Pons (tissue), 1 donor: ENCODE results near the gene UBE3C.
A peak's percentile ranks its signal among the peaks of the same experiment; 100 is the strongest.
"Not testable (repeated sequence)": the region's sequence is repeated elsewhere in the genome, so short reads cannot be mapped to it uniquely, and the experiment has no call there.

Experiments
- DNase-seq: peaks from one replicate; pipeline ENCODE4 v3.0.0-alpha.2; 2016; ENCODE audit warnings: low spot score

Gene UBE3C

DNA sequence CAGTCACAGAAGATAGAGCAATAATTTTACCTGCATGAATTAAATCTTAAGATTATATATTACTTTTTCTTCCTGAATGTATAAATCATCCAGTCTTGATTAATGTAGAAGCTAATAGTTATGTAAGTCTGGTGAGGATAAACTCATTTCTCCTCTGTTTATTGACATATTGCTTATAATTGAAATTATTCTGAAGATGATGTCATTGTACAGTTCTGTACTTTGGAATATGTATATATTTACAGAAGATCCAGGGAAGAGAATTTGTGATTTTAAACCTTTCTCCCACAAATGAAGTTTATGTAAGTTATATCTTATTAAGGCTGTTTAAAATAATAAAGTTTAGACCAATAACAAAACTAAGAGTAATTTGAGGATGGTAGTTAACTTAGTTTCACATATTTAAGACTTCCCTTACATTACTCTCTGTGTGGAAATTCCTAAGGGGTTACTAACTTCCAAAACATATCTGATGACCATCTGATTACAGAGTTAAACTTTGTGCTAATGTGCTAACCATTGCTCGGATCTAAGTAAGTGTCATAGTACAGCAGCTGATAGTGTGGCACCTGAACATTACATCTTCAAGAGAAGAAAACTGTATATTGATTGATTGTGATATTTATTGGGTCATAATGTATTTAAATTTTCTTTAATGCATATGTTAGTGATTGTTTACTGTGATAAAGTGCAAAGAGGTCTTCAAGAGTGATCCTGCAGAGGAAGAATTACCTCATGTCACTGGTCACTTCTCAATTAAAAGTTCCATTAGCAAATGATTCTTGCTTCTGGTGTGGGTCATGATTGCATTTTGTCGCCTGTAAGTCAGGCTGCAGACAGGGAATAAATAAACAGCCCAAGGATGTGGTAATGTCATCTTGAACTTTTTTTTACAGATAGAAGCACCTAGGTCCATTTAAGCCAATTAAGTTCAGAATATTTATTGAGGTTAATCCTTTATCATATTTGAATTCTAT, 96.9 kb downstream of the UBE3C start:
- no peak for DNase-seq

DNA sequence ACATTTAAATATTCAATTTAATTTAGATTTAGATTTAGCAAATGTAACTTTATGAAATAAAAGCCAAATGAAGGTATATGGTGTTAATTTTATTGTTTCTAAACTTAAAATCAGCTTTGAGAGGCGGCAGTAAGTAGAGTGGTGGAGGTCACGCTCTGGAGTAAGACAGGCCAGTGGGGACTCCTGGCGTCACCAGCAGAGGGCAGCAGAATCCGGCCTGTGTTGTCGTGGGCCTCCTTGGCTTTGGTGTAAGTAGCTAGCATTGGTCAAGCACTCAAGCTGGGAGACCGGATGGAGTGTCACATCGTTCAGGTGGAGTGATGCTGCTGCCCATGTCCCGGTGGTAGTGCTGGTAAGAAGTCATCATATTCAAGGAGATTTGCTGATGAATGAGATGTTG, 99.4 kb downstream of the UBE3C start:
- no peak for DNase-seq

DNA sequence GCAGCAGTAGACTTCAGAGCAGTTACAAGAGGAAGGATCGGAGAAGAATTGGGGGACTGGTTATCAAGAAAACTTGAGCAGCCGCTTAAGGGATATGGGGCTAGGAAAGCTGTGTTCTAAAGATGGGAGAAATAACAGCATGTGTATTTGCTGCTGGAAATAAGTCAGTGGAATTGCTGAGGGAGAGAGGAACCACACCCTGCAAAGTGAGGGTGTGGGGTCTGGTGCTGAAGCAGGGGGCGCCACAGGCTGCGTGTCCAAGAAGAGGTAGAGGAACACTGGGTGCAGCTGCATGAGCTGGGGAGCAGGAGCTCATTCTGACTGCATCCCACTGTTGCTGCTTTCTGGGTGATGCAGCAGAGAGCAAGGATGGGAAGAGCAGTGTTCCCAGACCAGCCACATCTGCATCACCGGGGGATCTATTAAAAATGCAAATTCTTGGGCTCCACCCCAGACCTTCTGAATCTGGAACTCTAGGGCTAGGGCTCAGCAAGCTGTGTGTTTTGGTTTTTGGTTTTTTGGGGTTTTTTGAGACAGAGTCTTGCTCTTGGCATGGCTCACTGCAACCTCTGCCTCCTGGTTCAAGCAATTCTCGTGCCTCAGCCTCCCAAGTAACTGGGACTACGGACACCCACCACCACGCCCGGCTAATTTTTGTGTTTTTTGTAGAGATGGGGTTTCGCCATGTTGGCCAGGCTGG, 101.0 kb downstream of the UBE3C start:
- DNase-seq: no peak

DNA sequence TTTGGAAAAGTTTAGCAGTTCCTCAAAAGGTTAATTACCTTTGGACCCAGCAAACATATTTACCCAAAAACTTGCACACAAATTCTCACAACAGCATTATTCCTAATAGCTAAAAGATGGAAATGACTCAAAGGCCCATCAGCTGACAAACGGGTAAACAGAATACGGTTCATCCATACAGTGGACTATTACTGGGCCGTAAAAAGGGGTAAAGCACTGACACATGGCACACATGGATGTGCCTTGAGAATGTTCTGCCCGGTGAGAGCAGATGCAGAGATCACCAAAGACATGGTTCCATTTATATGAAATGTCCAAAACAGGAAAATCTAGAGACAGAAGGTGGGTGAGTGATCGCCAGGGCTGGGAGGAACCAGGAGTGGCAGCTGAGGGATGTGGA, 102.9 kb downstream of the UBE3C start:
- no peak for DNase-seq

DNA sequence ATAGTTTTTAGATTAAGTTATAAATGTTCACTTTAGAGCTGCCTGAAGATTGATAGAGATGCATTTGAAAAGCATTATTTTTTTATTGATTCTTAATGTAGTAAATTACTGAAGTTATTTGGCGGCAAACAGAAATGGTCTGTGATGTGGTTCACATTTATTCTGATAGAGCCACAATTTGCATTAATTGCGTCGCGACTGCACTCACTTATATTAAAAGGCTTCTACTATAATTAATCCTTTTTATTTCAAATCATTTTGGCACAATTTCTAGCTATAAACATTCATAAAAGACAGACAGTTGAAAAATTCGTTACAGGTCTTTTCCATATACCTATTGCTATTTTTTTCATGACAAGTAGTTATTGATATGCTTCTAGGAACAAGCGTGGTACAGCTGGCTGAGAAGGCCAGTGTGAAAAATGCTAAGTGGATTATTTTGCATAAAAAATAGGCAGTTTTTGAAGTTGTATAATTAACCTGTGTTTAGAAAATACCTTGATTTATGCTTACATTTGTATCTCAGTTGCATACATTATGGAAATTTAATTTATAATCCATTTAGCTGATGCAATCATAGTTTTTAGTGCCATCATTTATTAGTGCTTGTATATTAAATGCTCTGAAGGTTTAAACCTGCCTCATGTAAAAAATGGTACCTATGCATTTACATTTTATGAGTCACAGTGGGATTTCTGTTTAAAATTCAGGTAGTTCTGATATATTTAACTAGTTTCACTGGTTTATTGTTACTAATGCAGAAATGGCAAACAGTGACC, 106.0 kb downstream of the UBE3C start:
- no peak for DNase-seq

DNA sequence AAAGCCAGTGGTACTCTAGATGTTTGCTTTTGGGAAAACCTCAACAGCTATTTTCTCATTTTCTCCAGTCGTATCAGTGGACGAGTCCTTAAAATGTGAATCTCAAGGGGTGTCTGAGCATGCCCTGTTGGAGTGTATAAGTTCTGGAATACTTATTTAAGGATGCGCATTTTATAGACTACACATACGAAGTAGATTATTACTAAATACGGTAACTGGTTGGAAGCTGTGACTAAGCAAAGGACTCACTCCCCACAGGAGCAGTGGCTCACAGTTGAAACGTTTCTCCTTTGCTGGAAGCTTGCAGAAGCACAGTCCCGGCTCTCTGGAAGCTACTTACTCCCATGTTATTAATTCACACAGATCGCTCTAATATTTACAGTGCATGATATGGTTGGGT, 107.3 kb downstream of the UBE3C start:
- DNase-seq: no peak

DNA sequence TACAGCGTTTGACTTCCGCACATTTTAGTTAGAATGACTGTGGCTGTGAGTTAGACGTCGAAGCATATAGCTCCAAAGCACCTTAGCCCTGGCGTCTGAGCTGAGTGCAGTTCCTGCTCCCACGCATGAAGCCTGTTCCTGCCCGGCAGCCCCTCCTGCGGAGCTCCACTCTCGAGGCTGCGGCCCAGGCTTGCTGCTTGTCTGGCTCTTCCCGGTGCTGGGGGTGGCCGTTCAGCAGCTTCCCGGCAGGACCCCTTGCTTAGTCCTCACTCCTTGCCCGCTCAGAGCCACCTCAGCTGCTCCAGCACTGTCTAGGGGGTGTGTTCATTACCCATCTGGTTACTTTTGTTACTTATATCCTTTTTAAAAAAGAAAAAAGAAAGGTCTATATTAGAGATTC, 109.9 kb downstream of the UBE3C start:
- no peak for DNase-seq

DNA sequence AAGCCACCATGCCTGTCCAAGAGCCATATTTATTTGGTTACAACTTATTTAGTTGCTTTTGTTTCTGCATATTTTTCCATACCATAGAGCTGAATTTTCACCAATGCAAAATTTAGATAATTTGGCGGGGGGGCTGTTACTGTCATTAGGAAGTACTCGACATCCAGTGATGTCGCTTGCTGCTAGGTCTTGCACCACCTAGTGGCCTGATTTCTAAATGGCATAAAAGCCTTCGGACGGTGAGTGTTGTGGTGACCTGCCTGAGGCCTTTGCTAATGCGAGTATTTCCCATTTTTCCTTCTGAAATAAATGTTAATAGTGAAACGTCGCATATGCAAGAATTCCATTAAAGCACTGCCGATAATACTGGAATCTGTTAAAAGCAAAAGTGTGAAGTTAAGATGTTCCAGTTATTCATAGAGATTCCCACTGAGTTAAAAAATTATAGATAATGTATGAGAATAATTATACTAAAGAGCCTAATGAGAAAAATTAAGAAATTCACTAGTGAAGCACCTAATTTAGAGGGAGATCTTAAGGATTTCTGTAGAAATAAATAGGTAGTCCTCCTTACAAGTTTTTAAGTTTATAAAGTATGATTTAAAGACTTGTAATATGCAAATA, 112.0 kb downstream of the UBE3C start:
- DNase-seq: peak; percentile 54

DNA sequence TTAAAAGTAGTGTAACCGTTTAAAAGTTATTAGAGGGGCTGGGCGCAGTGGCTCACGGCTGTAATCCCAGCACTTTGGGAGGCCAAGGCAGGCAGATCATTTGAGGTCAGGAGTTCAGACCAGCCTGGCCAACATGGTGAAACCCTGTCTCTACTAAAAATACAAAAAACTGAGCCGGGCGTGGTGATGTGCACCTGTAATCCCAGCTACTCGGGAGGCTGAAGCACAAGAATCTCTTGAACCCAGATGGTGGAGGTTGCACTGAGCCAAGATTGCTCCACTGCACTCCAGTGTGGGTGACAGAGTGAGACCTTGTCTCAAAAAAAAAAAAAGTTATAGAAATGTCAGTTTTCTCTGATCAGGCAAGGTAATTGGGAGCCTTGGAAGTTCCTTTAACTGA, 113.1 kb downstream of the UBE3C start:
- not testable (repeated sequence) for DNase-seq

DNA sequence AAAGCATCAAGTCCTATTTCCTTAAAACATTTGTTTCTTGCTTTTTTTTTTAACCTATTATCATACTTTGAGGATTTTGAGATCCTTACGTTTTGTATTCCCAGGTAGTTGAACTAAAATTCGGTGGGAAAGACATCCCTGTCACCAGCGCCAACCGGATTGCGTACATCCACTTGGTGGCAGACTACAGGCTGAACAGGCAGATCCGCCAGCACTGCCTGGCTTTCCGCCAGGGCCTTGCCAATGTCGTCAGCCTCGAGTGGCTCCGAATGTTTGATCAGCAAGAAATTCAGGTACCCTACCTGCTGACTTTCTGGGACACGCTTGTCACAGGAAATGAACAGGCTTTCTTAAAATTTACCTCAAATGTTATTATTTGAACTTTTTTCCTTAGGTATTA, 115.1 kb downstream of the UBE3C start:
- peak; percentile 74 for DNase-seq

DNA sequence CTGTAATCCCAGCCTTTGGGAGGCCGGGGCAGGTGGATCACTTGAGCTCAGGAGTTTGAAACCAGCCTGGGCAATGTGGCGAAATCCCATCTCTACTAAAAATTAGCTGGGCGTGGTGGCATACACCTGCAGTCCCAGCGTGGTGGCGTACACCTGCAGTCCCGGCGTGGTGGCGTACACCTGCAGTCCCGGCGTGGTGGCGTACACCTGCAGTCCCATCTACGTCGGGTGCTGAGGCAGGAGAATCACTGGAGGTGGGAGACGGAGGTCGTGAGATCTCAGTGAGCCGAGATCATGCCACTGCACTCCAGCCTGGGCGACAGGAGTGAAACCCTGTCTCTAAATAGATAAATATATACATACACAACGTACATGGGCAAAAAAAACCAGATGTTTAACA, 116.1 kb downstream of the UBE3C start:
- DNase-seq: not testable (repeated sequence)

DNA sequence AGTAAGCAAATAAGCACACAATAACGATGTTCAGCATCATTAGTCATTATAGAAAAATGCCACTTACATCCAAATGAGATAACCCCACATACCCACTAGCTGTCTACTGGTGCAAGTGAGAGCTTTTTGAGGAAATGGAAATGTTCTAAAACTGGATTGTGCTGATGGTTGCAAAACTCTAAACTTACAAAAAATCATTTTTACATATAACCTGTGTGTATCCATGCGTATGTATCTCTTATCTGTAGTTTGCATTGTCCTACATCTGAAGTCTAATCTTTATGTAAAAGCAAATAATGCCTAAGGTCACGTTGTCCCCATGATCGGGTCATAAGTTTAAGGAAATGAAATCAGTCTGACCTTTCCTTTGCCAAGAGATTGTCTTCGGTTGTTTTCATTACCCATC, 116.5 kb downstream of the UBE3C start:
- DNase-seq: no peak

DNA sequence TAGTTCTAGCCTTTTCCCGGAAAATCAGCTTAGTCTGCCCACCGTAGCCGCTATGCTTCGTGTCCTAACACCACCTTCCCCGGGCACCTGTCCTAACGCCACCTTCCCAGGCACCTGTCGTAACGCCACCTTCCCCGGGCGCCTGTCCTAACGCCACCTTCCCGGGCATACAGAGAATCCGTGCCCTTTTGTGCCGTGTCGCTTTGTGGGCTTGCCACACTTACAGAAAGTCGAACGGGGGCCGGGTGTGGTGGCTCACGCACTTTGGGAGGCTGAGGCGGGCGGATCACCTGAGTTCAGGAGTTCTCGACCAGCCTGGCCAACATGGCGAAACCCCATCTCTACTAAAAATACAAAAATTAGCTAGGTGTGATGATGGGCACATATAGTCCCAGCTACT, 124.4 kb downstream of the UBE3C start:
- DNase-seq: no peak

DNA sequence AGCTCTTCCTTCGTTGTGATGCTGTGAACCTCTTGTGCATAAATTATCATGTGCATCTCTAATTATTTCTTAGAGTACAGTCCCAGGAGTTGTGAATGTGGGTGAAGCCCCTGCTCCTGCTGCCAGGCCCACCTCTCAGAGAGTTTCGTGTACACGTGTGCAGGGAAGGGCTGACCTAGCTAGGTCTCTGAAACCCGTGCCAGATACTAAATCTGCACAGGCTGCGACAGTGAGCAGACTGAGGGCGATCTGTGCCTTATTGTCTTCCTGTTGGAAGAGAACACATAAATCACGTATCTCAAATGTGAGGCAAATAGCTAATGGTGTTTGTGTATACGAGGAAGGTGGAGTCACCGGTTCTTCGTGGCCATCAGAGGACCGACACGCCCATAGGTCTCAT, 126.3 kb downstream of the UBE3C start:
- no peak for DNase-seq

DNA sequence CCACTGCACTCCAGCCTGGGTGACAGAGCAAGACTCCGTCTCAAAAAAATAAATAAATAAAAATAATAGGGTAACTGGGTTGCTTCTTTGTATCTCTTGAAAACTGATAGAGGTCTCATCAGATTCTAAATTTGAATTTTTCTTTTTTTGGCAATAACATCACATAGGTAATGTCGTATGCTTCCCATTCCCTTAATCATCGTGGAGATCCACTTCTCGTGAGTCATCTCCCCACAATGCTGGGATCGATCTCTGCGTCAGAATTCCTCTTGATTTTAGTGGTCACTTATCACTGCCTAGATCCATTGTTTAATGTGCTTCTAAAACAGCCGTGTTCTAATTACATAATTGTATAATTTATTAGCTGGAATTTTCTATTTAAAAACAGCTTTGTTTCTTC, 127.5 kb downstream of the UBE3C start:
- no peak for DNase-seq

DNA sequence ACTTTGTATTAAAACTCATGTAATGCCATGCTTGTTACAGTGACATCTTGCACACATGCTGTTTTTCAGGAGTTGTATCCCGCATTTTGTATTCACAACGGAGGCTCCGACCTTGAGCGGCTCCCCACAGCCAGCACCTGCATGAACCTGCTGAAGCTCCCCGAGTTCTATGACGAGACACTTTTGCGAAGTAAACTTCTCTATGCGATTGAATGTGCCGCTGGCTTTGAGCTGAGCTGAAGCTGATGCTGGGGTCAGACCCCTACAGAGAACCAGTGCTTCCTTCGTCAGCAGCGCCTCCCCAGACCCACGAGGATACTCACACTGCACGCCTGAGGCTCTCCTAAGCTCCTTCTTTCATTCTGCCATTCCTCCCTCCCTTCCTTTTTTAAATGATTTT, 128.8 kb downstream of the UBE3C start:
- no peak for DNase-seq

DNA sequence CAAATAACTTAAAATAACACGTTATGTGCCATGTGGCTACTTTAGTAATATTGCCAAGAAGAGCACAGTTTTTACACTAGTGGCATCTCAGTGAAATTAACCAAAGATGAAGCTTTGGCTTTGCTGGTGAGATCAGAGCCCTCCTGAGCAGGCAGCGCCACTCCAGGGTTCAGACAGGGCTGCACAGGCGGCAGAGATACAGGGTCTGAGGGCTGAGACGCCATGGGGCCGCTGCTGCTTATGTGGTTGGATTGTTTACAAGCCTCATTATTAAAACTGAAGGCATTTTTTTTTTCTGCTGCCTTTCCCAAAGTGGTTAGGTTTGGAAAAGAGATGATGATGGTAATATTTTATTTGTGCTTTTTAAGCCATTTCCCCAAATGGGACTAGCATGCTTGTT, 129.2 kb downstream of the UBE3C start:
- no peak for DNase-seq

DNA sequence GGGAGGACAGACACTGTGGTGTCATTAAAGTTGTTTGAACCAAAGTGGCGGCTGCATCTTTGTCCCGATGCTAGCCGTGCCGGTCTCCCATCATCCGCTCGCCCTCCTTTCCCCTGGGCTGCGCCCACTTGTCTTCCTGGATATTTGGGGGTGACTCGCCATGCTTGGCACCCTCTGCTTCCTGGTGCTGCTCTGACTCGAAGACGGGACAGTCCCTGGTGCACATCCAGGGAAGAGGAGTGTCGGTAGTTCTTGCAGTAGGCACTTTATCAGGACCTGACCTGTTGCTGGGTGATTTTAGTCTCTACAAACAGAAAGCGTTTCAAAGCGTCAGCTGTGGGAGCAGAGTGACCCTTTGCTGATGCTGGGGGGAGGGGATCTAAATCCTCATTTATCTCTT, 129.8 kb downstream of the UBE3C start:
- no peak for DNase-seq

DNA sequence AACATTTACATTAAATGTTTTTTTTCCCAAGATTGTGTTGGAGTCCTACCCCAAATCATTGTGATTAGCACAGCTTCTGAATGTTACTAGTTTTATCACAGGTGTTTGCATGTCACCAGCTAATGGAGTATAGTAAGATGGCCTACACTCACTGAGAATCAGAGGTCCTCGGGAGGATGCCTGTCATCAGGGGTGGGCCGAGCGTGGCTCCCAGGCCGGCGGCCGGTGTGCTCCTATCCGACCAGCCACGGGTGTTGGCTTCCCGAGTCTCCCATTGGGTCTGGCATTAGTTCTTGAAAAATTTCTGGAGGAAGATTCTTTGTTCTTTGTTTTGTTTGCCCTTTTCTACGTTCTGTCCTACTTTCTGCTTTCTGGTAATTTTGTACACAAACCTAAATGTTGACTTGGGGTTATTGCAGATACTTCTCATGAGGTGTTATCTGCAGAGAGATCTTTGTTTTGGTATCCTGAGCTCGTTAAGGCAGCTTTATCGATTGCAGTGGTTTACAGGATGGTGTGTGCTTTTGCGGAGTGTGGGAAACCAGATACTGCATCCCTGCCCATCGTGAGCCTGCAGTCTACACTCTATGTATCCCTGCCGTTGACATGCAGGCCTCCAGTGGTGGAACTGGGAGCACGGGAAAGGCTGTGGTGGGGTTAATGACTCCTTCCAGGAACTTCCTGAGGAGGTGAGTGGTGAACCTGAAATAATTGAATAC, 130.8 kb downstream of the UBE3C start:
- DNase-seq: no peak

DNA sequence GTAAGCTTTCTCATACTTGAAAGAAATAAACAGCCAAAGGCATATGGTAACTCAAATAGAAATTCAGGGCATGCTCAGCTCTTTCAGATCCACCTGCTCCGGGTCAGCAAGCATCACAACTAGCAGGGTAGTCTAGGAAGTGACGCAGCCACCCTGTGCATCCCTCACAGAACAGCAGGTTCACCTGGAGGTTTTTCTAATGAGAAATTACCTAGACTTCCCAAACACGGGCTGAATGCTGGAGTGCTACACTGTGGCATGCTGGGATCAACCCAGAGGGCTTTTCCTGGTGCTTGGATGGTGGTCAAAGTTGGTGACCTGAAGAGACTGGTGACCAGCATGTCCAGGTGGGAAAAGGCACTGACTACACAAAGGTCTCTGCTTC, 131.3 kb downstream of the UBE3C start:
- no peak for DNase-seq

DNA sequence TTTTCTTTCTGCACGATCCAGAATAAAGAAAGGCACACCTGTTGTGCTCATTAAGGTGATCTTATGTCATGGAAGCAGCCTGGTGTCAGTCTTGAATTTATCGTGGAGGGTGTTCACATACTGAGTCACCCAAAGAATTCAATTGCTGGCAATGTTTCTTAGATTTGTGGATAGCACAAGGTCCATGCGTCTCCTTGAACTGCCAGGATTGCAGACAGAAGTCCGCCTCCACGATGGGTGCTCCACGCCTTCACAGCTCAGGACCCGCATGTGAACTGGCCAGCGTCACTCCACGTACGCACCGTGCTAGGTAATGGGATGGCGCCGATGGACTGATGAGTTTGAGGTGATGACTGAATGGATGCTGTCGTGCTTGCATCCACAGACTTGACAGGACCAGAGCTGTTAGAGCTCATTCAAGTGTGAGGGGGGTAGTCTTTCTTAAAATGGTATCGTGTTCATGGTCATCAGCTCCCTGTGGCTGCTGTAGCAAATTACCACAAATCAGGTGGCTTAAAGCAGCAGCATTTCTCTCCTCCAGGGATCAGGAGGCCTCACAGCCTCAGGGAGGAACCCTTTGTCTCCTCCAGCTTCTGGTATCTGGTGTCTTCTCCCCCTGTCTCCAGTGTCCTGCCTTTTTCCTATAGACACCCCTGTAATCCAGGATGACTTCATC, 132.7 kb downstream of the UBE3C start:
- DNase-seq: no peak
